HPDE6-E6E7 (cell line): ENCODE data around the gene CGGBP1.
"Not testable (repeated sequence)": the region's sequence is repeated elsewhere in the genome, so short reads cannot be mapped to it uniquely, and the experiment has no call there.

Experiments used
- DNase-seq: peaks from one replicate; pipeline ENCODE4 v3.0.0; 2011; ENCODE audit warnings: missing footprints; ENCODE audit errors: extremely low spot score

Gene CGGBP1

GRCh38 chr3:88034491-88035275 lies 24.1 kb downstream of the CGGBP1 start:
- no peak for DNase-seq

- DNase-seq = no peak
Measured at GRCh38 chr3:88033808-88034207, 25.0 kb downstream of the CGGBP1 start.

GRCh38 chr3:88033079-88033478 lies 25.7 kb downstream of the CGGBP1 start:
- DNase-seq = no peak

- DNase-seq = no peak
Measured at GRCh38 chr3:88032245-88032644, 26.6 kb downstream of the CGGBP1 start.

- DNase-seq = peak; percentile 31
Measured at GRCh38 chr3:88031642-88032077, 27.1 kb downstream of the CGGBP1 start.

GRCh38 chr3:88030210-88030609 lies 28.6 kb downstream of the CGGBP1 start:
- DNase-seq = no peak

- DNase-seq = no peak
Measured at GRCh38 chr3:88028876-88029275, 29.9 kb downstream of the CGGBP1 start.

GRCh38 chr3:88025001-88025552 lies 33.7 kb downstream of the CGGBP1 start:
- no peak for DNase-seq

GRCh38 chr3:88019024-88019423 lies 39.8 kb downstream of the CGGBP1 start:
- no peak for DNase-seq

GRCh38 chr3:88015656-88016055 lies 43.1 kb downstream of the CGGBP1 start:
- DNase-seq = not testable (repeated sequence)

GRCh38 chr3:88013592-88013991 lies 45.2 kb downstream of the CGGBP1 start:
- no peak for DNase-seq

GRCh38 chr3:88010810-88011209 lies 48.0 kb downstream of the CGGBP1 start:
- DNase-seq = no peak

GRCh38 chr3:88009066-88009465 lies 49.7 kb downstream of the CGGBP1 start:
- no peak for DNase-seq

- no peak for DNase-seq
Measured at GRCh38 chr3:88005066-88005465, 53.7 kb downstream of the CGGBP1 start.

- no peak for DNase-seq
Measured at GRCh38 chr3:88003115-88003755, 55.6 kb downstream of the CGGBP1 start.

GRCh38 chr3:88002448-88002847 lies 56.4 kb downstream of the CGGBP1 start:
- DNase-seq = no peak
